ENCODE measurements around the gene LYPD6B.

The LYPD6B gene

GRCh38 chr2:149258531-149258930, 220.0 kb downstream of the LYPD6B start:
- H3K27ac ChIP-seq (replicated peaks; ENCODE audit: low read length) = no peak overlapping the region
- no peak for DNase-seq (ENCODE audit: low spot score)
- no peaks in the 10 kb centered on the region for H3K79me1 ChIP-seq (ENCODE audit: low read depth, low read length)
- no peak overlapping the region for H3K14ac ChIP-seq (ENCODE audit: low read length)
- H2BK12ac ChIP-seq (ENCODE audit: low read length) = no peak overlapping the region
- no peaks in the 10 kb centered on the region for H3K9me3 ChIP-seq (replicated peaks in 1 of 2; ENCODE audit: control insufficient read depth in 2 of 2, insufficient read depth in 1 of 2, low read depth in 1 of 2, low read length in 2 of 2)
- no peak overlapping the region for H3K4me3 ChIP-seq (ENCODE audit: low read length in 2 of 2)
- no peak overlapping the region for H2AK5ac ChIP-seq (ENCODE audit: low read depth, low read length)
- H2BK120ac ChIP-seq (ENCODE audit: low read depth, low read length) = no peak overlapping the region
- no peak overlapping the region for H2AFZ ChIP-seq (ENCODE audit: low read length)
- peaks cover 0 to 4% of the 10 kb centered on the region in 2 donors for H3K4me1 ChIP-seq (ENCODE audit: control insufficient read depth in 2 of 2, insufficient read depth in 1 of 2, low read depth in 1 of 2, low read length in 2 of 2)
- no peak overlapping the region for H4K8ac ChIP-seq (ENCODE audit: low read depth, low read length)
- H4K91ac ChIP-seq (ENCODE audit: low read depth, low read length, poor library complexity) = no peak overlapping the region
- peaks cover 0 to 20% (median 0%) of the 10 kb centered on the region in 3 experiments for H3K27me3 ChIP-seq (ENCODE audit: control insufficient read depth in 3 of 3, insufficient read depth in 3 of 3, low read depth in 1 of 3, low read length in 3 of 3)
- no peak overlapping the region for H2BK5ac ChIP-seq (ENCODE audit: low read length)
- H2BK15ac ChIP-seq (ENCODE audit: low read length) = no peak overlapping the region
- H3K23ac ChIP-seq (ENCODE audit: low read depth, low read length, poor library complexity) = no peak overlapping the region
- H3K36me3 ChIP-seq (replicated peaks in 1 of 2; ENCODE audit: control insufficient read depth in 2 of 2, insufficient read depth in 2 of 2, low read length in 2 of 2) = no peaks in the 10 kb centered on the region
- H3K4ac ChIP-seq (ENCODE audit: low read length) = no peak overlapping the region
- H3K18ac ChIP-seq (ENCODE audit: low read length) = no peak overlapping the region
- no peak overlapping the region for H3K4me2 ChIP-seq (ENCODE audit: insufficient read depth, low read length, poor library complexity, severe bottlenecking)
- H3K9ac ChIP-seq (ENCODE audit: low read depth, low read length, poor library complexity) = no peak overlapping the region

- Histone ChIP-seq H2BK15ac (ENCODE audit: low read length) (no peak overlapping the region), H3K14ac (ENCODE audit: low read length) (no peak overlapping the region), H3K4me3 (ENCODE audit: low read length in 2 of 2) (no peak overlapping the region), H4K8ac (ENCODE audit: low read depth, low read length) (no peak overlapping the region), H2AK5ac (ENCODE audit: low read depth, low read length) (no peak overlapping the region), H3K9me3 (replicated peaks in 1 of 2; ENCODE audit: control insufficient read depth in 2 of 2, insufficient read depth in 1 of 2, low read depth in 1 of 2, low read length in 2 of 2) (no peaks in the 10 kb centered on the region), H2AFZ (ENCODE audit: low read length) (no peak overlapping the region), H3K4me1 (ENCODE audit: control insufficient read depth in 2 of 2, insufficient read depth in 1 of 2, low read depth in 1 of 2, low read length in 2 of 2) (peaks cover 0 to 4% of the 10 kb centered on the region in 2 donors), H3K36me3 (replicated peaks in 1 of 2; ENCODE audit: control insufficient read depth in 2 of 2, insufficient read depth in 2 of 2, low read length in 2 of 2) (no peaks in the 10 kb centered on the region), H3K4ac (ENCODE audit: low read length) (no peak overlapping the region), H3K27ac (replicated peaks; ENCODE audit: low read length) (no peak overlapping the region), H3K79me1 (ENCODE audit: low read depth, low read length) (no peaks in the 10 kb centered on the region), H3K9ac (ENCODE audit: low read depth, low read length, poor library complexity) (no peak overlapping the region), H2BK5ac (ENCODE audit: low read length) (no peak overlapping the region), H2BK120ac (ENCODE audit: low read depth, low read length) (no peak overlapping the region), H3K18ac (ENCODE audit: low read length) (no peak overlapping the region), H3K4me2 (ENCODE audit: insufficient read depth, low read length, poor library complexity, severe bottlenecking) (no peak overlapping the region), H3K27me3 (ENCODE audit: control insufficient read depth in 3 of 3, insufficient read depth in 3 of 3, low read depth in 1 of 3, low read length in 3 of 3) (peaks cover 0 to 22% (median 0%) of the 10 kb centered on the region in 3 experiments), H2BK12ac (ENCODE audit: low read length) (no peak overlapping the region), H4K91ac (ENCODE audit: low read depth, low read length, poor library complexity) (no peak overlapping the region), H3K23ac (ENCODE audit: low read depth, low read length, poor library complexity) (no peak overlapping the region)
- DNase-seq (ENCODE audit: low spot score) = no peak
- WGBS, 2 donors (ENCODE audit: extremely low coverage in 2 of 2, insufficient read length in 2 of 2, insufficient replicate concordance in 1 of 2) = no CpG with 5 or more reads among the region's 4 CpGs
Measured at GRCh38 chr2:149259136-149259535, 220.6 kb downstream of the LYPD6B start.

- Histone ChIP-seq H4K8ac (ENCODE audit: low read depth, low read length) (no peak overlapping the region), H3K4me2 (ENCODE audit: insufficient read depth, low read length, poor library complexity, severe bottlenecking) (no peak overlapping the region), H3K9ac (ENCODE audit: low read depth, low read length, poor library complexity) (no peak overlapping the region), H3K4me3 (ENCODE audit: low read length in 2 of 2) (no peak overlapping the region), H3K18ac (ENCODE audit: low read length) (no peak overlapping the region), H2BK120ac (ENCODE audit: low read depth, low read length) (no peak overlapping the region), H2BK15ac (ENCODE audit: low read length) (no peak overlapping the region), H3K23ac (ENCODE audit: low read depth, low read length, poor library complexity) (no peak overlapping the region), H2BK5ac (ENCODE audit: low read length) (no peak overlapping the region), H3K14ac (ENCODE audit: low read length) (no peak overlapping the region), H3K9me3 (replicated peaks in 1 of 2; ENCODE audit: control insufficient read depth in 2 of 2, insufficient read depth in 1 of 2, low read depth in 1 of 2, low read length in 2 of 2) (no peaks in the 10 kb centered on the region), H3K36me3 (replicated peaks in 1 of 2; ENCODE audit: control insufficient read depth in 2 of 2, insufficient read depth in 2 of 2, low read length in 2 of 2) (no peaks in the 10 kb centered on the region), H3K27ac (replicated peaks; ENCODE audit: low read length) (no peak overlapping the region), H3K27me3 (ENCODE audit: control insufficient read depth in 3 of 3, insufficient read depth in 3 of 3, low read depth in 1 of 3, low read length in 3 of 3) (peaks cover 0 to 26% (median 0%) of the 10 kb centered on the region in 3 experiments), H2AK5ac (ENCODE audit: low read depth, low read length) (no peak overlapping the region), H2BK12ac (ENCODE audit: low read length) (no peak overlapping the region), H4K91ac (ENCODE audit: low read depth, low read length, poor library complexity) (no peak overlapping the region), H3K79me1 (ENCODE audit: low read depth, low read length) (no peaks in the 10 kb centered on the region), H3K4ac (ENCODE audit: low read length) (no peak overlapping the region), H2AFZ (ENCODE audit: low read length) (no peak overlapping the region), H3K4me1 (ENCODE audit: control insufficient read depth in 2 of 2, insufficient read depth in 1 of 2, low read depth in 1 of 2, low read length in 2 of 2) (peaks cover 0 to 4% of the 10 kb centered on the region in 2 donors)
- WGBS, 2 donors (ENCODE audit: extremely low coverage in 2 of 2, insufficient read length in 2 of 2, insufficient replicate concordance in 1 of 2) = no CpG with 5 or more reads among the region's 3 CpGs
- no peak for DNase-seq (ENCODE audit: low spot score)
Measured at GRCh38 chr2:149261692-149262091, 223.2 kb downstream of the LYPD6B start.
